HepG2 (cell line): ENCODE results near the gene CACNA1G. TPM values are rescaled to one million over a fixed set of nuclear protein-coding genes. Genes with fewer than 3 reads are reported as not detected.
A peak's percentile ranks its signal among the peaks of the same experiment; 100 is the strongest.

Source experiments
- ATAD3A ChIP-seq: sonication (generic); formaldehyde crosslinking; IDR thresholded peaks from 2 replicates; pipeline ENCODE4 v1.4.0; 2020; ENCODE audit warnings: missing genetic modification reagents
- BATF2 ChIP-seq: sonication (generic); formaldehyde crosslinking; IDR thresholded peaks from 2 replicates; pipeline ENCODE4 v1.8.0; 2022; ENCODE audit warnings: mild to moderate bottlenecking, missing genetic modification reagents, moderate library complexity
- FOXP1 ChIP-seq, 2 experiments: fragments of 450-650 bp in 1 of 2; IDR thresholded peaks; 2 replicates each; pipeline ENCODE4 v1.6.1; 2017 to 2018; ENCODE audit warnings: antibody characterized with exemption in 1 of 2
- GMEB2 ChIP-seq: IDR thresholded peaks from 2 replicates; pipeline ENCODE4 v1.6.1; 2016; ENCODE audit warnings: missing biosample characterization, missing genetic modification reagents, low read depth
- HNRNPUL1 ChIP-seq: fragments of 200-400 bp; formaldehyde crosslinking; IDR thresholded peaks from 2 replicates; pipeline ENCODE4 v1.6.1; 2017; ENCODE audit warnings: low read depth, mild to moderate bottlenecking, low read length, moderate library complexity
- KLF13 ChIP-seq: sonication (generic); formaldehyde crosslinking; IDR thresholded peaks from 2 replicates; pipeline ENCODE4 v1.4.0; 2020; ENCODE audit warnings: mild to moderate bottlenecking, missing genetic modification reagents
- MAF1 ChIP-seq: sonication (generic); formaldehyde crosslinking; IDR thresholded peaks from 2 replicates; pipeline ENCODE4 v1.5.0; 2020; ENCODE audit warnings: missing genetic modification reagents, borderline replicate concordance
- MED1 ChIP-seq: sonication (generic); formaldehyde crosslinking; IDR thresholded peaks from 2 replicates; pipeline ENCODE4 v1.4.0; 2020; ENCODE audit warnings: missing genetic modification reagents
- MIER2 ChIP-seq: IDR thresholded peaks from 2 replicates; pipeline ENCODE4 v1.6.1; 2016; ENCODE audit warnings: missing biosample characterization, missing genetic modification reagents
- NCOR1 ChIP-seq: fragments of 200-600 bp; sonication (generic); IDR thresholded peaks from 2 replicates; pipeline ENCODE4 v1.7.0; 2017; ENCODE audit warnings: antibody characterized with exemption, low read length, borderline replicate concordance
- NFKB2 ChIP-seq: sonication (generic); formaldehyde crosslinking; IDR thresholded peaks from 2 replicates; pipeline ENCODE4 v1.4.0; 2020; ENCODE audit warnings: missing genetic modification reagents, borderline replicate concordance
- PRMT3 ChIP-seq: sonication (generic); formaldehyde crosslinking; IDR thresholded peaks from 2 replicates; pipeline ENCODE4 v1.8.1; 2022; ENCODE audit warnings: low read depth, mild to moderate bottlenecking, moderate library complexity, missing genetic modification reagents, borderline replicate concordance
- RORA ChIP-seq: sonication (generic); formaldehyde crosslinking; IDR thresholded peaks from 2 replicates; pipeline ENCODE4 v1.5.0; 2020; ENCODE audit warnings: mild to moderate bottlenecking, missing genetic modification reagents, moderate library complexity
- SNAPC4 ChIP-seq: sonication (generic); formaldehyde crosslinking; IDR thresholded peaks from 2 replicates; pipeline ENCODE4 v1.4.0; 2020; ENCODE audit warnings: mild to moderate bottlenecking, missing genetic modification reagents
- UBTF ChIP-seq: sonication (generic); formaldehyde crosslinking; IDR thresholded peaks from 2 replicates; pipeline ENCODE4 v1.4.0; 2020; ENCODE audit warnings: mild to moderate bottlenecking, missing genetic modification reagents
- ZNF207 ChIP-seq: fragments of 450-650 bp; IDR thresholded peaks from 2 replicates; pipeline ENCODE4 v1.6.1; 2016; ENCODE audit warnings: antibody characterized with exemption, borderline replicate concordance
- ZNF382 ChIP-seq: sonication (generic); formaldehyde crosslinking; IDR thresholded peaks from 2 replicates; pipeline ENCODE4 v1.5.0; 2020; ENCODE audit warnings: missing genetic modification reagents, mild to moderate bottlenecking, borderline replicate concordance
- ZNF879 ChIP-seq: sonication (generic); formaldehyde crosslinking; IDR thresholded peaks from 2 replicates; pipeline ENCODE4 v1.8.1; 2023; ENCODE audit warnings: missing genetic modification reagents
- ZSCAN20 ChIP-seq: sonication (generic); formaldehyde crosslinking; IDR thresholded peaks from 2 replicates; pipeline ENCODE4 v1.4.0; 2020; ENCODE audit warnings: missing genetic modification reagents, mild to moderate bottlenecking, borderline replicate concordance
- ZSCAN22 ChIP-seq: sonication (generic); formaldehyde crosslinking; IDR thresholded peaks from 2 replicates; pipeline ENCODE4 v1.4.0; 2020; ENCODE audit warnings: mild to moderate bottlenecking, missing genetic modification reagents
- polyA plus RNA-seq, 8 experiments: library from polyadenylated mRNA; depleted of rRNA in 3 of 8; stranded (reverse) in 7 of 8; unstranded in 1 of 8; fragments of >200 nt; fragmentation: Illumina TruSeq in 4 of 8; extraction: Trizol in 4 of 8; gene quantifications; 2 replicates each; pipeline versions ENCODE4 v1.2.1 to v1.2.3, GENCODE V29; 2011 to 2016; ENCODE audit warnings: low read depth in 4 of 8, missing spikeins in 1 of 8, mixed read lengths in 1 of 8; ENCODE audit not compliant: insufficient read depth in 1 of 8
- total RNA-seq, 5 experiments: library from RNA; depleted of rRNA; stranded (reverse); fragments of >200 nt; fragmentation: Illumina TruSeq; extraction: Trizol; gene quantifications; 2 replicates each; pipeline ENCODE4 v1.2.3, GENCODE V29; 2016; ENCODE audit warnings: low read depth in 1 of 5

Gene CACNA1G
- total and polyA plus RNA-seq, 2 of the 13 experiments (the other 11 are each of a cell fraction or from before 2014, with no cell fraction given): 0.02 TPM; not detected in 1

GRCh38 chr17:50642722-50643656 lies 82.5 kb downstream of the CACNA1G start (continued):
- TF ChIP-seq GMEB2 (no peak), ZNF382 (CRISPR knock-in tag) (no peak), ZNF879 (CRISPR knock-in tag) (no peak), UBTF (CRISPR knock-in tag) (no peak), MED1 (CRISPR knock-in tag) (peak; percentile 68), NFKB2 (CRISPR knock-in tag) (no peak), KLF13 (CRISPR knock-in tag) (no peak), PRMT3 (CRISPR knock-in tag) (0 out of 2 replicates have a peak, but pooled peaks have one; percentile 24), HNRNPUL1 (no peak), FOXP1 (IDR thresholded peaks at IDR 0.05) (no peak), FOXP1 (CRISPR knock-in tag; IDR thresholded peaks at IDR 0.05) (no peak), RORA (CRISPR knock-in tag) (no peak), ZNF207 (no peak), MAF1 (CRISPR knock-in tag) (no peak), MIER2 (CRISPR knock-in tag) (no peak), BATF2 (CRISPR knock-in tag) (no peak), NCOR1 (no peak), SNAPC4 (CRISPR knock-in tag) (no peak), ZSCAN20 (no peak), ZSCAN22 (CRISPR knock-in tag) (no peak), ATAD3A (no peak)
